ENCODE data around the gene SHLD1. TPM values are rescaled to one million over a fixed set of nuclear protein-coding genes. Genes with fewer than 3 reads are reported as not detected.

Gene SHLD1
- total RNA-seq, 1 experiment from 2014 or later, result 6.7 TPM

DNA sequence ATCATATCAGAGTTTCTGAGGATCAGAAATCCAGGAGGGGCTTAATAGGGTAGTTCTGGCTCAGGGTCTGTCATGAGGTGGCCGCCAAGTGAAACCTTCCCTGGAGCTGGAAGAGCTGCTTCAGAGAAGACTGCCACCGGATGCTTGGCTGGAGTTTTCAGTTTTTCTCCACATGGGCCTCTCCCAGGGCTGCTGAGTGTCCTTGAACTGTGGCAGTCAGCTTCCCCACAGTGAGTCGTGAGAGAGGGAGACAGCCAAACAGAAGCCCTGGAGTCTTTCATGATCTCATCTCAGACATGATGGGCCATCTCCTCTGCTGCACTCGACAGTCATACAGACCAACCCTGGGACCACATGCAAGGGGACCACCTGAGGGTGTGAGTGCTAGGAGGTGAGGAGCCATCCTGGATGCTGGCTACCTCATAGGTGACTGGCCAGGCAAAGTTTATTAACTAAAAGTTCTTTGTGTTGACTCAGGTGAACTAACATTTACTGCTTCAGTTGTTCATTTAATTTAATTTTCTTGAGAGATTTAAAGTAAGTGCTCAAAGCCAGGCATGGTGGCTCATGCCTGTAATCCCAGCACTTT, 71.5 kb downstream of the SHLD1 start:
- no CpG with 5 or more reads among the region's 4 CpGs for WGBS (ENCODE audit: extremely low coverage, insufficient read length, low lambda C conversion rate)
- no peak overlapping the region for H2BK15ac ChIP-seq (ENCODE audit: low read depth, low read length)
- H3K79me1 ChIP-seq (ENCODE audit: insufficient read depth, low read depth, low read length, poor library complexity, severe bottlenecking), result no peaks in the 10 kb centered on the region
- H3K27ac ChIP-seq (ENCODE audit: insufficient read length, low read depth, low read length), result no peak overlapping the region
- Mint-ChIP-seq H3K27ac (peak overlapping the region in 1 of 3 experiments; percentile 88; a peak in 2 of 7 replicates), H3K27me3 (ENCODE audit: low read depth) (no peaks in the 10 kb centered on the region; the same call in 1 of the 2 replicates), H3K36me3 (ENCODE audit: insufficient read depth in 1 of 3, low read depth in 3 of 3) (no peaks in the 10 kb centered on the region; a peak in 1 of 7 replicates), H3K4me1 (peaks cover 51 to 55% of the 10 kb centered on the region in 2 experiments), H3K4me3 (no peak overlapping the region; a peak in 1 of 5 replicates), H3K9me3 (peaks cover 0 to 3% of the 10 kb centered on the region in 2 experiments; a peak in 2 of 5 replicates)
- no peaks in the 10 kb centered on the region for H3K9me3 ChIP-seq (ENCODE audit: control insufficient read depth, low read depth, low read length)
- H2BK120ac ChIP-seq (ENCODE audit: low read depth, low read length, poor library complexity, severe bottlenecking), result peak overlapping the region; percentile 57
- no peaks in the 10 kb centered on the region for H4K20me1 ChIP-seq (ENCODE audit: control insufficient read depth, insufficient read depth, insufficient read length)
- H2BK5ac ChIP-seq (ENCODE audit: insufficient read length, low read length), result no peak overlapping the region
- no peak overlapping the region for H3K23ac ChIP-seq (ENCODE audit: insufficient read length, low read depth, low read length)
- TF ChIP-seq CTCF (conservative IDR thresholded peaks at IDR 0.05), result no peak
- no peak for DNase-seq
- H3K14ac ChIP-seq (ENCODE audit: insufficient read depth, low read length), result peak overlapping the region; percentile 53; the same call in 1 of the 2 replicates
- H3K23me2 ChIP-seq (ENCODE audit: insufficient read length, low read depth, low read length, poor library complexity, severe bottlenecking), result no peaks in the 10 kb centered on the region
- H2AFZ ChIP-seq (ENCODE audit: low read length), result no peak overlapping the region
- H3K4me1 ChIP-seq (ENCODE audit: insufficient read depth, low read length), result peaks cover 7% of the 10 kb centered on the region
- H4K8ac ChIP-seq (replicated peaks; ENCODE audit: insufficient read length, low read depth, low read length), result no peak overlapping the region
- no peak overlapping the region for H3K9ac ChIP-seq (ENCODE audit: extremely low read depth, insufficient read length, low read length)
- no peak overlapping the region for H3K56ac ChIP-seq (ENCODE audit: insufficient read length, low read depth, low read length)
- no peaks in the 10 kb centered on the region for H3K79me2 ChIP-seq (ENCODE audit: insufficient read depth, low read length)
- peak overlapping the region; percentile 26 for H2AK5ac ChIP-seq (ENCODE audit: insufficient read length, low read length)
- H3K18ac ChIP-seq (ENCODE audit: insufficient read length, low read depth, low read length), result no peak overlapping the region
- H3T11ph ChIP-seq (ENCODE audit: low read length), result no peak overlapping the region
- no peak overlapping the region for H2BK20ac ChIP-seq (ENCODE audit: low read depth, low read length, poor library complexity, severe bottlenecking)
- H3K4ac ChIP-seq (ENCODE audit: low read depth, low read length), result no peak overlapping the region
- no peak overlapping the region for H4K5ac ChIP-seq (ENCODE audit: insufficient read length, low read depth, low read length)
- no peak overlapping the region for H3K4me2 ChIP-seq (ENCODE audit: insufficient read depth, insufficient read length, low read length)
- no peak overlapping the region for H4K91ac ChIP-seq (ENCODE audit: insufficient read length, low read depth, low read length)
- H3K27me3 ChIP-seq (ENCODE audit: insufficient read depth, low read length), result no peaks in the 10 kb centered on the region; the same call in 1 of the 2 replicates
- no peak overlapping the region for H2BK12ac ChIP-seq (ENCODE audit: insufficient read length, low read depth, low read length)

Data from H9 (cell line).